HG02623 (cell line): ENCODE results near the gene NCDN.

Experiments used
- ATAC-seq: cut with Tn5 transposase; IDR thresholded peaks from one replicate; pipeline ENCODE4 v1.9.1; 2021; ENCODE audit warnings: moderate library complexity; ENCODE audit not compliant: unreplicated experiment

The NCDN gene

DNA sequence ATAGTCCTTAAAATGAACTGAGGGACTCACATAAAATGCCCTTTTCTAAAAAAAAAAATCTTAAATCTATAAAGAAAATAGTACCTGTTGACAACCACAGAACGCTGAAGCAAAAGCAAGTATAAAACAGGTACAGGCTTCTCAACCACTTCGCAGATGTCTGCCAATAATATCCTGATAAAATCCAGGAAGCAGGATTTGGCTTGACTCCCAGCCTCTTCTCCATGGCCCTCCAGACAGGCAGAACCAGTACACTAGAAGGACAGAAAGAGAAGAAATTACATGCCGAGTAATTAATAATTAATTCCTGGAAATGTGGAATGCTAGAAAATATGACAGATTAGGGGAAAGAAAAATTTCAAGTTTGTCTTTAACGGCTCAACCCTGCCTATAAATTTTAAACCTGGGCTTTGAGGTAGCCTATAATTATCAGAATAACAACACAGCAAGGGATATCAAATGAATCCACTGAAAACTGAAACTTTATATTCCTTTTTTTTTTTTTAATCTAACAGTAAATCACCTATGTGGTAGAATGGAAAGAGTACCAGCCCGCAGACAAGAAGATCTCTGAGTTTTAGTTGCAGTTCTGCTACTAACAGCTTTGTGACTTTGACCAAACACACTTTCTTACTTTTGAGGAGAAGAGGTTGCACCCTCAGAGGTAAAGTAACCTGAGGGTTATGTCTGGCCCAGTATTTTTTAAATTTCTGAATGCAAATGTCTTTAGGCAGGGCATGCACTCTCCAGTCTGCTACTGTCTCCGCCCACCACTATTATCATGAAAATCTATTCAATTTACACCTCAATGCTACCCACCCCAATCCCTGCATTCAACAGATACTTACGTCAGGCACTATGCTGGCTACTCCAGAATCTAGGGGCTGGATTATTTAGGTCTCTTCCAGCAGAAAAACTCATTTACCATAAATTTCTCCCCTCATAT lies 3.1 kb upstream of the NCDN start:
- no peak for ATAC-seq

- no peak for ATAC-seq
Observed at GRCh38 chr1:35555212-35555584, 2.4 kb upstream of the NCDN start.

GRCh38 chr1:35555601-35556477 lies 1.8 kb upstream of the NCDN start:
- ATAC-seq = no peak

DNA sequence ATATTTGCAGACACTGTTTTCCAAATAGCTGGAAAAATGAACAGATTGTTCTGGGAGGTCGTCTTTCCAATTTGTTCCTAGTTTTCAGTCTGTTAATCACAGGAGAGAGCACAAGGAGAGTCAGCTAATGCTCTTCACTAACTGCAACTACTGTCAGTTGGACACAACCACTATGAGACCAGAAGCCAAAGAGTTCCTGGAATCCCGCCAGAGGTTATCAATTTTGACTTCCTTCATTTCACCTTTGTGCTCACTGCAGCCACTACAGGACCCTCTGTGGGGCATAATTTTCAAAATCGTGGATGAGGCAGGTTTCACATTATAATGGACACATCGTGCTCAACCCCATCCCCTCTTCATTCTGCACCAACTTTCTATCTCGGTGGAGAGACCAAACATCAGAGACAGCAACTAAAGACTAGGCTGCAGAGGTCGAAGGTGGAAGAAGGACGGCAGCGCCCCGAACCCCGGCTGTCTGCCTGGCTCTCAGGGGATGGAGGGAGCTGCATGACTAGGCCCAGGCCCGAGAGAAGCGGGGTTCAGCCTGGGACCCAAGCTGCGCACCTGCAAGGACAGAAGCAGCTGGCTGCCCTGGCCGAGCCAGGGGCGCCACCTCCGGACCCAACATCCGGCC lies 998 bp upstream of the NCDN start:
- no peak for ATAC-seq

GRCh38 chr1:35557118-35557610 lies 435 bp upstream of the NCDN start, which contains the start of gene KIAA0319L:
Gene KIAA0319L (minus strand): TSS chr1:35557403. CDS start chr1:35554491, 2,912 bp downstream.
- peak; percentile 64 for ATAC-seq

- ATAC-seq = no peak
Observed at GRCh38 chr1:35558374-35559316, 1.0 kb downstream of the NCDN start.

DNA sequence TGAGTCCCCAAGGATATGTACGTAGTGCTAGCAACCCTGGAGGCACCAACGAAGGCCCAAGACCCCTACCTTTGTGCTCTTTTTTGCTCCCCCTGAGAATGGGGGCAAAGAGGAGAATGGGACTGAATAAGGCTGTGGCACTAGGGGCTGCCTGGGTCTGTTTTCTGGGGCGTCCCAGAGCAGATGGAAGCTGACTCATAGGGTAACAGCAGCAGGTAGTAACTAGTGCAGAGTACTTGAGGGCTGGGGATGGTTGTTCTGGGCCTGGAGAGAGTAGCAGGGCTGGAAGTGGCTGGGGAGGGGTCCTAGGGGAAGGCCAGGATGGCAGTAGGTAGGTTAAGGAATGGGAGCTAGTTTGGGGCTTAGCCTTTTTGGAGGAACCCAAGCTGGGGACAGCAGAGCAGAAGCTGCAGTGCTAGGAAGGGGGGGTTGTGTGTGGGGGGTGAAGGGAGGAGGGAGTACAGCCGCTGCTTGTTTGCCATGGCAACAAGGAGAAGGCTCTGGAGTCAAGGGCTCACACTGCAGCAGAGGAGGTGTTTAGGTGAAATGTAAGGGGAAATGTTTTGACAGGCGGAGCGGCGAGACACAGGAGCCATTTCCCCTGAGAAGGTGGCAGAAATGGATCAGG lies 1.8 kb downstream of the NCDN start:
- ATAC-seq = no peak

- ATAC-seq = no peak
Observed at GRCh38 chr1:35560256-35561225, 2.9 kb downstream of the NCDN start.

DNA sequence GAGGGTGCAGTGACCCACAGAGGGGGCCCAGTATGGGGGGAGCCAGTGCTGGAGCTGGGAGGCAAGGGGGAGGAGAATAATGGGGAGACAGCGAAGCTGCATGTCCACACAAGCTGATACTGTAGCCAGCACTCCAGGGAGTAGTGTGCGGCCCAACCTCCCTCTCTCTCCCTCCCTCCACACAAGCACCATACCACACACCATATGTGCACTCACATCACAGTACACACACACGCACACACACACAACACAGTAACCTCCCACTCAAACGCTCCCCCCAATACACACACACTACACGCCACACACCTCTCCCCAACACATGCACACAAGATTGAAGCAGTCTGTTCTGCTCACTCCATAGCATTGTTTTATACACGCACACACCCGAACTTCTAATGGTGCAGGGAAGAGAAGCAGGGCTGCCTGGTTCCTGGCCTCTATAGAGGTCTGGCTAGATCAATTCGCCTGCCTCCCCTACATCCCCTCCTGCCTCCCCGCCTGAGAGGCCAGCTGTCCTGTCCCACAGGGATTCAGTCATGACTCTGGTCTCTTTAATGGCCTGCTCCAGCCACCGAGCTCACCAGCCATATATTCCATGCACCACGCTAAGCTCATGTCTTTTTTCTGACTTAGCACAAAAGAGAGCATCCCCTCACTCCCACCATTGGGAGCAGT lies 3.8 kb downstream of the NCDN start:
- no peak for ATAC-seq

DNA sequence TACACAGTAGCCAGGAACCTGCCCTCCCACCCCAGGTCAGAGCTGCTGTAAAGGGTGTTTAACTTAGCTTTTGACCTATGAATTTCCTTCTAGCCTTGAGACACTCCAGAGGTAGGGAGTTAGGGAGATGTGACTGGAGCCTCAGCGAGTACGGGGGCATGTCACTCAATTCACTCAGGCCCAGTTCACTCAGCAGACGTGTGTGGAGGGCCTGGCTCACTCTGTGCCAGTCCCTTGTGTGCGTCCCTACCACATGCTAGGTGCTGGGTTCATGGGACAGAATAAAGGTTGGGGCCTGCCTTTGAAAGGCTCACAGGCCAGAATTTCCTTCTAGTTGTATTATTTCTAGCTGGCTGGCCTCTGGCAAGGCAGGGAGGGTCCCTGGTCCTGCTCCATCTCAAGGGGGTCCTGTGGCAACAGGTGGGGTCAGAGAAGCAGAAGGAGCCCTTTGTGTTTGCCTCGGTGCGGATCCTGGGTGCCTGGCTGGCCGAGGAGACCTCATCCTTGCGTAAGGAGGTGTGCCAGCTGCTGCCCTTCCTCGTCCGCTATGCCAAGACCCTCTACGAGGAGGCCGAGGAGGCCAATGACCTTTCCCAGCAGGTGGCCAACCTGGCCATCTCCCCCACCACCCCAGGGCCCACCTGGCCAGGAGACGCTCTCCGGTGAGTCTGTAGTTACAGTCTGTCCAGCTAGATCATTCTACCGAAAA lies 4.5 kb downstream of the NCDN start:
- no peak for ATAC-seq

DNA sequence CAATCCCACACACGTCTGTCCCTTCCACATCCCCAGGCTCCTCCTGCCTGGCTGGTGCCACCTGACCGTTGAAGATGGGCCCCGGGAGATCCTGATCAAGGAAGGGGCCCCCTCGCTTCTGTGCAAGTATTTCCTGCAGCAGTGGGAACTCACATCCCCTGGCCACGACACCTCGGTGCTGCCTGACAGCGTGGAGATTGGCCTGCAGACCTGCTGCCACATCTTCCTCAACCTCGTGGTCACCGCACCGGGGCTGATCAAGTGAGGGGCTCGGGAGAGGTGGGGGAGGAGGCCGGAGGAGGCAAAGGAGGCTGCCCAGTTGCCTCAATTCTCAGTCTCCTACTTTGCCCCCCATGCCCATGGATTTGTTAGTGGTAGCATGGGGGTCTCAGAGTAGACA lies 5.6 kb downstream of the NCDN start:
- no peak for ATAC-seq

DNA sequence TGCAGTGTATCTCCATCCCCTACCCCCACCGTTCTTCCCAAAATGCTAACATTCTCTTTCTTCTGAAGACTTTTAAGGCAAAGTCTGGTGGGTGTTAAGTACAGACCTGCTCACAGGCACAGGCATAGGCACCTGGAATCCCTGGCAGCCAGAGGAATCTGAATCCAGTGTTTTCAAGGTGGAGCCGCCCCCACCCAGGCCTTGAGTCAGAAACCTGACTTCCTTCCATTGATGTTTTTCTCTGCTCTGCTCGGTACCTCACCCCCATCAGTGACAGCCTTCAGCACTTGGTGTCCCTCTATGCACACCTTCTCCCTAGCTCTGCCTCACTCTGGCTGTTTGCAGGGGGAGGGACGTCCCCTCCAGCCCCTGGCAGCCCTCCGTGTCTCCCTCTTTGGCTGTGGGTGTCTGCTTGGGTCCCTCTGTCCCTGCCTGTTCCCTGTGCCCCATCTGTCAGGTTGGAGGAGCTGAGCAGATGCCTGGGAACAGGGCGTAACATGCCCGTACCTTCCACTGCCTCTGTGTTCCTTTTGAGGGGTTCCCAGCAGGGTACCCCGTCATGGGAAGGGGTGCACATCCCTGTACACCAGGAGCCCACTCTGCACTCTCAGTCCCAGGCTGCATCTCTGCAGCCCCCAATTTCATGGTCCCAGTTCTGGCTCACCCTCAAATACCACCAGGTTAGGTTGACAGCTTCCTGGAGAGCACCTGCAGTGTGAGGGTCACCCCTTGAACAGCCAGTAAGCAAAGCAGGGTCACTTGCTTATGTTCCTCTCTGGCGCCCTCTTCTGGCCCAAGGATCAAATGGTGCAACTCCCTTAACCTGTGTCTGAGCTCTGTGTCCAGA lies 6.7 kb downstream of the NCDN start:
- ATAC-seq = no peak

GRCh38 chr1:35564884-35565741 lies 7.5 kb downstream of the NCDN start:
- no peak for ATAC-seq

GRCh38 chr1:35565742-35566133 lies 8.1 kb downstream of the NCDN start:
- no peak for ATAC-seq

- no peak for ATAC-seq
Observed at GRCh38 chr1:35567947-35568558, 10.5 kb downstream of the NCDN start.
